Immature natural killer cell (primary cell): ENCODE data around the gene GCSAM. TPM values are rescaled to one million over a fixed set of nuclear protein-coding genes. Genes with fewer than 3 reads are reported as not detected.

Experiments used
- DNase-seq, 3 donors: peaks; one replicate each; pipeline ENCODE4 v3.0.0; 2022; ENCODE audit warnings: mixed read lengths in 1 of 3
- H3K27ac Mint-ChIP-seq, 6 donors: one replicate each; pipeline ENCODE4 v1.8.0; 2020; ENCODE audit warnings: mixed read lengths in 6 of 6, mild to moderate bottlenecking in 5 of 6, inconsistent platforms in 4 of 6, moderate library complexity in 3 of 6
- H3K27me3 Mint-ChIP-seq, 3 donors: one replicate each; pipeline ENCODE4 v1.8.0; 2020 to 2021; ENCODE audit warnings: low read depth in 3 of 3, mild to moderate bottlenecking in 3 of 3, mixed read lengths in 3 of 3, moderate library complexity in 3 of 3, inconsistent platforms in 1 of 3
- H3K36me3 Mint-ChIP-seq, 3 donors: one replicate each; pipeline ENCODE4 v1.8.0; 2020; ENCODE audit warnings: mixed read lengths in 3 of 3, inconsistent platforms in 2 of 3, mild to moderate bottlenecking in 2 of 3
- H3K4me1 Mint-ChIP-seq, 2 donors: one replicate each; pipeline ENCODE4 v1.8.0; 2020; ENCODE audit warnings: inconsistent platforms in 2 of 2, mild to moderate bottlenecking in 2 of 2, mixed read lengths in 2 of 2, moderate library complexity in 1 of 2
- H3K4me3 Mint-ChIP-seq, 5 donors: one replicate each; pipeline ENCODE4 v1.8.0; 2020; ENCODE audit warnings: mild to moderate bottlenecking in 5 of 5, mixed read lengths in 5 of 5, inconsistent platforms in 3 of 5, moderate library complexity in 3 of 5
- H3K9me3 Mint-ChIP-seq, 6 donors: one replicate each; pipeline ENCODE4 v1.8.0; 2020; ENCODE audit warnings: mild to moderate bottlenecking in 6 of 6, mixed read lengths in 6 of 6, inconsistent platforms in 4 of 6, moderate library complexity in 3 of 6
- polyA plus RNA-seq, 3 donors: library from polyadenylated mRNA; unstranded; fragments of 300-500 nt; fragmentation: Illumina TruSeq; gene quantifications; one replicate each; pipeline ENCODE4 v1.2.3, GENCODE V29; 2021

GCSAM gene
- polyA plus RNA-seq, 3 donors from 2014 or later: 0.64 to 3.6 (median 1.5) TPM

DNA sequence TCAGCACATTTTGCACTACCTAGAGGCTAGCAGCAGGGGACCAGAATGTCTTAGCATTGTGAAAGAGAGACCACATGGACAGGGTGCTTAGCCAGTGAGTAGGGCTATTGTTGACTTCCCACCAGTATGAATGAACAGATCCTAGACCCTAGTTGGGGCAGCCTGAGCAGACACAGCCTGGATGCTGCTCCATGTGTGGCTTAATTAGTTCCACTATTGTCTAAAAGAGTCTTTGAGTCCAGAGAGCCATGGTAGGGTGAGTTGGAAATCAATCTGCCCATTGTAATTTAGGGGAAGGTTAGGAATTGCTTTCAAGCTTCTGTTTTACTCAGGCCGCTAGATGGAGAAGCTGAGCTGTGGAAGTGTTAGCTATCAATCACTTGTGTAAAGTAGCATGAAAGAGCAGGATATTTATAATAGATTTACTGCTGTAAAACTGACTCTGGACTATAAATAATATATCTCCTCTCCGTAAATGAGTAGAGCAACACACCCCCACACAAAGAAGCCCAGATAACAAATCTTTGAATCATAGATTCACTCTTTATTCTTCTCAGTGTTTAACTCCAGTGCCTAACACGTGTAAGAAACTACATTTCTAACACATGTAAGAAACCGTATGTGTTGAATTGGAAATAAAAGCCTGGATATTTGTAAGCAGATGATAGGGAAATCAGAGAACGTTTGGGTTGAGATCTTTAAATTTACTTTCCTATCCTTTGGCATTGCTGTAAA lies 4.1 kb upstream of the GCSAM start:
- H3K27me3 Mint-ChIP-seq: peaks cover 0 to 1% (median 0%) of the 10 kb centered on the region in 3 donors
- H3K4me3 Mint-ChIP-seq: no peak overlapping the region
- DNase-seq: no peak
- H3K27ac Mint-ChIP-seq: no peak overlapping the region
- no peaks in the 10 kb centered on the region for H3K36me3 Mint-ChIP-seq
- peaks cover 12 to 14% of the 10 kb centered on the region in 2 donors for H3K4me1 Mint-ChIP-seq
- no peaks in the 10 kb centered on the region for H3K9me3 Mint-ChIP-seq

GRCh38 chr3:112136046-112136445 lies 3.0 kb upstream of the GCSAM start:
- Mint-ChIP-seq H3K27ac (no peak overlapping the region), H3K36me3 (no peaks in the 10 kb centered on the region), H3K9me3 (no peaks in the 10 kb centered on the region), H3K27me3 (peaks cover 0 to 1% (median 0%) of the 10 kb centered on the region in 3 donors), H3K4me3 (no peak overlapping the region), H3K4me1 (peaks cover 12 to 14% of the 10 kb centered on the region in 2 donors)
- DNase-seq: no peak

- no peak overlapping the region for H3K27ac Mint-ChIP-seq
- no peaks in the 10 kb centered on the region for H3K9me3 Mint-ChIP-seq
- DNase-seq: no peak
- peaks cover 0 to 2% (median 1%) of the 10 kb centered on the region in 3 donors for H3K27me3 Mint-ChIP-seq
- peaks cover 12 to 14% of the 10 kb centered on the region in 2 donors for H3K4me1 Mint-ChIP-seq
- no peaks in the 10 kb centered on the region for H3K36me3 Mint-ChIP-seq
- H3K4me3 Mint-ChIP-seq: no peak overlapping the region
These were observed 1.5 kb upstream of the GCSAM start for GRCh38 chr3:112134335-112135124.

- H3K4me3 Mint-ChIP-seq: peak overlapping the region in 2 of 5 donors; percentile 64 to 80
- H3K9me3 Mint-ChIP-seq: no peaks in the 10 kb centered on the region
- peaks cover 0 to 2% (median 1%) of the 10 kb centered on the region in 3 donors for H3K27me3 Mint-ChIP-seq
- peak overlapping the region in 1 of 6 donors; percentile 80 for H3K27ac Mint-ChIP-seq
- DNase-seq: no peak
- no peaks in the 10 kb centered on the region for H3K36me3 Mint-ChIP-seq
- H3K4me1 Mint-ChIP-seq: peaks cover 12 to 14% of the 10 kb centered on the region in 2 donors
These were observed 732 bp upstream of the GCSAM start for GRCh38 chr3:112133626-112134334.

DNA sequence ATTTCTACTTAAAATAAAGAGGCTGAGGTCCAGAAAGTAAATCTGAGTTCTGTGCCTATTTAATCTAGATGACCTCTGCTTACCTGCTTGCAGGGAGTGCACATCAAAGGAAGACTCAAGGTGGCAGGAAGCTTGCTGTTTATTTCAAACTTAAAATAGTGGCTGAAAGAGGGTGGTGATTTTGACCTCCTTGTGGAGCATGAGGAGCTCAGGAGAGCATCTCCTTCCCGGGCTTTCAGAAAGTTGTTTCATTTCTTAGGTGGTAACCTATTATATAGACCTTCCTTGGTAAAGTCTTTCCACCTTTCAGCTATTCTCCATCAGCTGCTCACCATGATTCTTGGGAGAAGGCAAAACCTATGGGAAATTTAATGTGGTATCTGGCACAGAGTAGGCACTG lies 494 bp downstream of the GCSAM start:
- Mint-ChIP-seq H3K4me1 (peaks cover 18 to 20% of the 10 kb centered on the region in 2 donors), H3K36me3 (no peaks in the 10 kb centered on the region), H3K9me3 (no peaks in the 10 kb centered on the region), H3K27ac (peak overlapping the region in 3 of 6 donors; percentile 22 to 80 (median 24)), H3K27me3 (peaks cover 0 to 2% (median 1%) of the 10 kb centered on the region in 3 donors), H3K4me3 (peak overlapping the region in 4 of 5 donors; percentile 43 to 80 (median 60))
- no peak for DNase-seq

DNA sequence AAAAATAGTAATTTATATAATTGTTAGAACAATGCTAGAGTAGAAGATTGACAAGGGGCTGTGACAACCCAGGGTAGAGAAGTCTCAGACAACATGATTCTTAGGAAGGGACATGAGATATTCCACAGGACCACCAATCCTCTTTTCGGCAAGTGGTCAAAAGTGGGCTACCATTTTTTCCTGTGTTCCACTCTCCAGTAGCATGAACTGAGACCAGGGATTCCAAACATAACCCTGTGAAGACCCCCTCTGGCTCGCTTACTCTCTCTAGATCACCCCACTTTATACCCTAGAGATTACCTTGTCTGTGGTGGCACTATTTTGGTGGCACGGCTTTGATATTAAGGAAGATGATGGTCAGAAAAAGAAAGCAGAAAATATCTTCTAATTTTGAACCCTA lies 960 bp downstream of the GCSAM start:
- no peak for DNase-seq
- H3K4me1 Mint-ChIP-seq: peaks cover 23 to 24% of the 10 kb centered on the region in 2 donors
- H3K36me3 Mint-ChIP-seq: no peaks in the 10 kb centered on the region
- H3K27ac Mint-ChIP-seq: no peak overlapping the region
- H3K9me3 Mint-ChIP-seq: no peaks in the 10 kb centered on the region
- peak overlapping the region in 1 of 5 donors; percentile 26 for H3K4me3 Mint-ChIP-seq
- peaks cover 0 to 2% (median 1%) of the 10 kb centered on the region in 3 donors for H3K27me3 Mint-ChIP-seq

- DNase-seq: no peak
- Mint-ChIP-seq H3K27me3 (peaks cover 0 to 2% (median 1%) of the 10 kb centered on the region in 3 donors), H3K4me1 (peaks cover 32 to 34% of the 10 kb centered on the region in 2 donors), H3K36me3 (no peaks in the 10 kb centered on the region), H3K27ac (no peak overlapping the region), H3K9me3 (no peaks in the 10 kb centered on the region), H3K4me3 (no peak overlapping the region)
These were observed 1.9 kb downstream of the GCSAM start for GRCh38 chr3:112131111-112131510.

DNA sequence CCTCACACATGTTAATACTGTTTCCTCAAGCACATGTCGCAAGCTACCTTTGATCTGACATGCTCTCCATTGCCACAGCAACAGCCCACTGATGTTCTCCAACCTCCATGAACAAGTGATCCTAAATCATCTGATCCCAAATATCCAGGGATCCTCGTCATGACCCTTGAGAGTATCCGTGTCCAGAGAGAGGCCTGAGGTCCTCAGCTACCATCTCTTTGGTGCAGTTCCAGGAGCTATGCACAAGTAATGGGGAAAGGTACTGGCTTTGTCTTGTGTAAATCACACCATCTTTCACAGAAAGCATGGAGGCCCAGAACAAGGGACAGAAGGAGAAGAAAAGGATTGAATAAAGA lies 2.4 kb downstream of the GCSAM start:
- peaks cover 32 to 36% of the 10 kb centered on the region in 2 donors for H3K4me1 Mint-ChIP-seq
- H3K27me3 Mint-ChIP-seq: peaks cover 0 to 2% (median 1%) of the 10 kb centered on the region in 3 donors

DNA sequence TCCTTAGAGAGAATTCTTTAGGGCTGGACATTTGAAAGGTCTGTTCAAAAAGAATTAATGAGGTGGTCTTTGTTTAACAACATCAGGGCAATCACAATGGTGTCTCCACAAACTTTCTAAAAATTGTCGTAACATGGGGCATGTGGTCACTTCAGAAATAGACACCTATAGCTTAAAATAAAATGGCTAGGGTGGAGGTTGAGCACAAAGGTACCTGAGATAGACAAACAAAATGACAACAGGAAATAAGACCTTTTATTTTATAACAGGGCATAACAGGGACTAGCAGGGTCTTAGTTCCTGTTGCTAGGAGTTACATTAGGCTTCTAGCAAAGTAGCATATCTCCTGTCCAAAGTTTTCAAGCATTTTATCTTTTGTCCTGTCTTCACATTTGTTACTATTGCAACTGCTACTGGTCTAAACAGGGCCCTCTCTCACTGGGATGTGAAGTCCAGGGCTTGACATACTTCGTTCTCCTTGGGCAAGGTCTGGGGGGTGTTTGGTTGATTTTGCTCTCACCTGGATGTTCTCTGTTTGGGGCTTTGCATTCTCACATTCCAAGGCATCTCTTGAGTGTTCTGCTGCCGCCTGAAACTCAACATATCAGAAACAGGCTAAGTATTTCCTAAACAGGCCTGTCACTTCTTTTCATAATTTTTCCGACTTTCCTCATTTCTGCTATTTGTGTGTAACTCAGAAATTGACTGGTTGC lies 3.0 kb downstream of the GCSAM start:
- Mint-ChIP-seq H3K36me3 (no peaks in the 10 kb centered on the region), H3K4me1 (peaks cover 32 to 36% of the 10 kb centered on the region in 2 donors), H3K4me3 (no peak overlapping the region), H3K9me3 (no peaks in the 10 kb centered on the region), H3K27me3 (peaks cover 0 to 2% (median 1%) of the 10 kb centered on the region in 3 donors), H3K27ac (peak overlapping the region in 1 of 6 donors; percentile 2)
- no peak for DNase-seq

More for the DNA sequence above, 2.4 kb downstream of the GCSAM start:
- H3K27ac Mint-ChIP-seq: peak overlapping the region in 1 of 6 donors; percentile 2
- no peaks in the 10 kb centered on the region for H3K9me3 Mint-ChIP-seq
- DNase-seq: no peak
- H3K4me3 Mint-ChIP-seq: no peak overlapping the region
- no peaks in the 10 kb centered on the region for H3K36me3 Mint-ChIP-seq

- peak overlapping the region in 1 of 6 donors; percentile 17 for H3K27ac Mint-ChIP-seq
- no peak for DNase-seq
- H3K27me3 Mint-ChIP-seq: peaks cover 0 to 2% (median 0%) of the 10 kb centered on the region in 3 donors
- peaks cover 29 to 36% of the 10 kb centered on the region in 2 donors for H3K4me1 Mint-ChIP-seq
- H3K4me3 Mint-ChIP-seq: no peak overlapping the region
- no peaks in the 10 kb centered on the region for H3K9me3 Mint-ChIP-seq
- no peaks in the 10 kb centered on the region for H3K36me3 Mint-ChIP-seq
These were observed 4.0 kb downstream of the GCSAM start for GRCh38 chr3:112128843-112129727.

DNA sequence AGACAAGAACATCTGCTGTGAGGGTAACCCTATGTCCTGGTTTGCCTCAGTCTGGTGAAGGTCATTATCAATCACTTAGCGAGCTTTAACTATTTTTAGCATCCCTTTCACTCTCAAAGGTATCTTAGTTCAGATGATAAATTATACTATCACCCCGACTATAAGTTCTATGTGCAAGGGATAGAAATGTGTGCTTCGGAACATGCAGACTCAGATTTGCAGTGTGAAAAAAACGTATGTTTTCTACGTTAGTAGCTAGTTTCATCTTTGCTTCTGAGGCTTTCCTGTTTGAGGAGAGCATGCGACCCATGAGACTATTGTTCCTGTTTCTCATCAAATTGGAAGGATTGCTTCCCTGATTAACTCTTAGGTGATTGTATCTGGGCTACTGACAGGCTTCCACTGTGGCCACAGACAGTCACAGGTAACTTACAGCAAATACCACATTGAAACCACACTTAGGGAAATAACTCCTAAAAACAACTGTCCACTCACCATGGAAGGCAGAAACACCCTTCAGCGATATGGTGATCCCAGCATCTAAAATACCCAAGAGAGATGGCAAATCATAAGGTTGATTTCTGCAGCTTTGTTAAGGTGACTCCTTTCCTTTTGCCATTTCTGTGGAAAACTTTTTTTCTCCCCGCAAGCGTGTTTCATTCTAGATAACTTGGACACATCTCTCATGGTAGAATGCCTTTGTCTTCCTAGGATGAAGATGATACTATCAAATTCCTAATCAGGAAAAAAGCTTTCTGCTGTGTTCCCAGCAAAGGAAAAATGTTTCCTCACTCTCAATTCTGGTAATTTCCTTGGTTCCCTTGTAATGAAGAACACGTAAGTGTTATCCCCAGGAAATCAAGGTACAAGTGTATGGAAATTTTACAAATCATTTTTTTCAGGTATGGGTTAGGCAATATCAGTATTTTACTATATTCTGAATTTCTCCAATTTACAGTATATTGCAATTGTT lies 5.2 kb downstream of the GCSAM start:
- no peak for DNase-seq
- peak overlapping the region; percentile 12 to 58 (median 44) for H3K4me3 Mint-ChIP-seq
- H3K27me3 Mint-ChIP-seq: peaks cover 0 to 2% (median 0%) of the 10 kb centered on the region in 3 donors
- no peaks in the 10 kb centered on the region for H3K36me3 Mint-ChIP-seq
- H3K4me1 Mint-ChIP-seq: peaks cover 18 to 26% of the 10 kb centered on the region in 2 donors
- H3K9me3 Mint-ChIP-seq: no peaks in the 10 kb centered on the region
- peak overlapping the region in 4 of 6 donors; percentile 25 to 59 (median 28) for H3K27ac Mint-ChIP-seq
